ENCODE measurements around the gene RNF34. TPM values are rescaled to one million over a fixed set of nuclear protein-coding genes. Genes with fewer than 3 reads are reported as not detected.

RNF34 gene
- total and polyA plus RNA-seq, 2 of the 8 experiments (the other 6 are each of a cell fraction or from before 2014, with no cell fraction given), result 37.9 to 57.6 TPM

DNA sequence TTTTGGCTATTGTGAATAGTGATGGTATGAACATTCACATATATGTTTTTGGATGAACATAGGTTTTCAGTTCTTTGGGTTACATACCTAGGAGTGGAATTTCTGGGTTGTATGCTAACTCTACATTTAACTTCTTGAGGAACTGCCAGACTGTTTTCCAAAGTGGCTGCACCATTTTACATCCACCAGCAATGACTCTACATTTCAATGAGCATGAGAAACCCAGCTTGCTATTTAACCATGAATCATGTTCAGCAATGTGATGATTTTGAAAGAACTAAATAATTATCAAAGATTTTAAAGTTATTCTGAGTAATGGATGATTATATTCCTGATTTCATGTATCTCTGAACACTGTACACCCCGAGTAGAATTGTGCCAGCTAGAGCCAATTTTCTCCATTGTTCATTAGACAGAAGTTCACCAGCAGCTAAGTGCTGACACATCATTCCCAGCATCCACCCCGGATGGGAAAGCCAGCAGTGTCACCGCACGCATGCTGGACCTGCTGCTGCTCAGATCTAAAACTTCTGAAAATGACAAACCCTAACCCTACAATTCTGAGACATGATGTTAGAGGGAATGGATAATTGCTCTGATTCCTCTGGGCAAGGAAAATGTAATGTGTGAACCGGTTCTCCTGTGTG is 34.4 kb upstream of the RNF34 start (continued):
- TF ChIP-seq EP300 (IDR thresholded peaks at IDR 0.05; ENCODE audit: borderline replicate concordance in 1 of 2, low read depth in 2 of 2, low read length in 2 of 2), result no peak
- no peak for TF ChIP-seq POLR2AphosphoS5 (IDR thresholded peaks at IDR 0.05; ENCODE audit: low read depth, low read length)
- TF ChIP-seq SP4 (IDR thresholded peaks at IDR 0.05; ENCODE audit: low read length), result no peak
- no peak for TF ChIP-seq BCL11A (IDR thresholded peaks at IDR 0.05; ENCODE audit: low read depth in 2 of 2, low read length in 2 of 2)
- TF ChIP-seq GABPA (IDR thresholded peaks at IDR 0.05; ENCODE audit: borderline replicate concordance, insufficient read depth, low read length), result no peak
- no peak for TF ChIP-seq RAD21 (IDR thresholded peaks at IDR 0.05 in 1 of 2, conservative IDR thresholded peaks at IDR 0.05 in 1 of 2; ENCODE audit: low read depth in 2 of 2, low read length in 2 of 2)
- no peak for TF ChIP-seq ASH2L (IDR thresholded peaks at IDR 0.05; ENCODE audit: low read length)
